AG10803 (cell line): ENCODE data around the gene PRKCZ.

Source experiments
- DNase-seq: peaks from one replicate; pipeline ENCODE4 v3.0.0; 2010; ENCODE audit warnings: low read depth
- H3K4me3 ChIP-seq: 2 replicates; pipeline ENCODE4 v1.5.1; 2011; ENCODE audit warnings: mild to moderate bottlenecking, low read length, control low read depth
- CTCF ChIP-seq: conservative IDR thresholded peaks from 2 replicates; pipeline ENCODE4 v1.5.1; 2011; ENCODE audit warnings: mild to moderate bottlenecking, low read length, control low read depth, inconsistent platforms

Gene PRKCZ

GRCh38 chr1:2009101-2010053 lies 40.8 kb upstream of the PRKCZ start:
- H3K4me3 ChIP-seq = no peak overlapping the region
- no peak for DNase-seq
- TF ChIP-seq CTCF = no peak

GRCh38 chr1:2014181-2014580 lies 36.0 kb upstream of the PRKCZ start:
- H3K4me3 ChIP-seq = no peak overlapping the region
- no peak for TF ChIP-seq CTCF
- DNase-seq = no peak

GRCh38 chr1:2014741-2015735 lies 35.2 kb upstream of the PRKCZ start:
- no peak for DNase-seq
- TF ChIP-seq CTCF = no peak
- H3K4me3 ChIP-seq = no peak overlapping the region

- TF ChIP-seq CTCF = no peak
- DNase-seq = no peak
- H3K4me3 ChIP-seq = no peak overlapping the region
Measured at GRCh38 chr1:2016123-2016522, 34.1 kb upstream of the PRKCZ start.

- no peak overlapping the region for H3K4me3 ChIP-seq
- TF ChIP-seq CTCF = no peak
- DNase-seq = no peak
Measured at GRCh38 chr1:2018217-2019171, 31.7 kb upstream of the PRKCZ start.

- H3K4me3 ChIP-seq = no peak within 1 kb of the TSS
- TF ChIP-seq CTCF = no peak
- no peak for DNase-seq
Measured at GRCh38 chr1:2019172-2019543, 31.1 kb upstream of the PRKCZ start, which contains the start of gene GABRD. GABRD (plus strand) TSS chr1:2019345; CDS start chr1:2019424, 79 bp downstream.
